GM20000 (cell line): ENCODE results near the gene GBP1.
"Not testable (repeated sequence)": the region's sequence is repeated elsewhere in the genome, so short reads cannot be mapped to it uniquely, and the experiment has no call there.

Experiments
- DNase-seq: peaks from one replicate; pipeline ENCODE4 v3.0.0; 2012; ENCODE audit warnings: low spot score
- TF ChIP-seq, protein P1 (sequence below): IDR thresholded peaks from 2 replicates; pipeline ENCODE4 v1.5.1; 2012; ENCODE audit warnings: mild to moderate bottlenecking, control low read depth; ENCODE audit errors: extremely low read depth, missing control alignments

Gene GBP1

DNA sequence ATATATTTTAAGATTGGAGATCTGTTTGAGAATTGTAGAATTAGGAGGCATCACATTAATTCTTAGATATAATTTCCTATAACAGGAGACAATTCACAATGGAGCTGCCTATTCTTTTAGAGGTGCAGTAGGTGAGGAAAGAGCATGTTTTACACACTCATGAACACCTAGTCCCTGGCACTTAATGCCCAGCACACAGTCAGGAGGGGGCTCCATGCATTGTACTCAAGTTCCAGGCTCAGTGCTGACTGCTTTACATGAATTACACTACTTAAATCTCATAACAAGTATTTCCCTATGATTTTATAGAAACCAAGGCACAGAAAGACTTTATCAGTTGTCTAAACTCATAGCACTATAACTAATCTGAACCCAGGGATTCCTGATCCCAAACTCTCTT, 42.0 kb downstream of the GBP1 start:
- TF ChIP-seq, protein P1, sequence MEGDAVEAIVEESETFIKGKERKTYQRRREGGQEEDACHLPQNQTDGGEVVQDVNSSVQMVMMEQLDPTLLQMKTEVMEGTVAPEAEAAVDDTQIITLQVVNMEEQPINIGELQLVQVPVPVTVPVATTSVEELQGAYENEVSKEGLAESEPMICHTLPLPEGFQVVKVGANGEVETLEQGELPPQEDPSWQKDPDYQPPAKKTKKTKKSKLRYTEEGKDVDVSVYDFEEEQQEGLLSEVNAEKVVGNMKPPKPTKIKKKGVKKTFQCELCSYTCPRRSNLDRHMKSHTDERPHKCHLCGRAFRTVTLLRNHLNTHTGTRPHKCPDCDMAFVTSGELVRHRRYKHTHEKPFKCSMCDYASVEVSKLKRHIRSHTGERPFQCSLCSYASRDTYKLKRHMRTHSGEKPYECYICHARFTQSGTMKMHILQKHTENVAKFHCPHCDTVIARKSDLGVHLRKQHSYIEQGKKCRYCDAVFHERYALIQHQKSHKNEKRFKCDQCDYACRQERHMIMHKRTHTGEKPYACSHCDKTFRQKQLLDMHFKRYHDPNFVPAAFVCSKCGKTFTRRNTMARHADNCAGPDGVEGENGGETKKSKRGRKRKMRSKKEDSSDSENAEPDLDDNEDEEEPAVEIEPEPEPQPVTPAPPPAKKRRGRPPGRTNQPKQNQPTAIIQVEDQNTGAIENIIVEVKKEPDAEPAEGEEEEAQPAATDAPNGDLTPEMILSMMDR = no peak
- DNase-seq = no peak

DNA sequence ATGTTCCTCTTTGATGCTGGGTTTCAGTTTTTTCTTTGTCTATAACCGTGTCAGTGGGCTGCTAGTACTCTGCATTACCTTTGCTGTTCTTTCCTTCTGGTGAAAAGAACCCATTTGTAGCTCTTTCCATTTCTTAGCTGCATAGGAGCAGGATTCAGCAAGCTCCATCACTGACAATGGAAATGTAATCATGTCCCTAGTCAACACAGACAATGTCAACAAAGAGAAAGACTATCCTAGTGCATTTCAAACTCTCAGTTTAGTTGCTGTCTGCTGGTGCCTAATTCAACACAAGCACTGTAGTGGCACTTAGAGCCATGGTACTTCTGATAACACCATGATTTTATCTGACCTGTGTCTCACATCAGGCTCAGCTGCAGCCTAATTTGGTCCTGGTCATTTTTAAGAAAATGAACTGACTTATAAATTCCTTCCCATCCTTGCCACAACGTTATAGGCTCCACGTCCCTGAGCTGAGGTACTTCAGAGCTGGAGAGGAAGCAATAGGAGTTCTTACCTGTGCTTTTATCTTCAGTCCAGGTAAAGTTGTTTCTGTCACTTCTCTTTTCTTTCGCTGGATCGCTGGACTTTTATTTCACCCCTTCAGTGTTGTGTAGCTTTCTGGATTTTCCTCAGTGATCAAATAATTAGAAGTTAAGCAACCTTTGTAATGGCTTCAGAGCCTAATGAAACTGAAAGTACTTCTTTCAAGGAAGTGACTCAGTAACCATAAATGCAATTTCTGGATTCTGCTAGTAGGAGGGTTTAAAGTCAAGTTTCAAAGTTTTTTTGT, 42.6 kb downstream of the GBP1 start, which contains the start of gene GBP3:
Gene GBP3 (minus strand): TSS at position 700 of the 793 bp plus-strand sequence. CDS start 2,145 bp downstream, outside the sequence.
- TF ChIP-seq, protein P1 = no peak
- peak; percentile 47 for DNase-seq

DNA sequence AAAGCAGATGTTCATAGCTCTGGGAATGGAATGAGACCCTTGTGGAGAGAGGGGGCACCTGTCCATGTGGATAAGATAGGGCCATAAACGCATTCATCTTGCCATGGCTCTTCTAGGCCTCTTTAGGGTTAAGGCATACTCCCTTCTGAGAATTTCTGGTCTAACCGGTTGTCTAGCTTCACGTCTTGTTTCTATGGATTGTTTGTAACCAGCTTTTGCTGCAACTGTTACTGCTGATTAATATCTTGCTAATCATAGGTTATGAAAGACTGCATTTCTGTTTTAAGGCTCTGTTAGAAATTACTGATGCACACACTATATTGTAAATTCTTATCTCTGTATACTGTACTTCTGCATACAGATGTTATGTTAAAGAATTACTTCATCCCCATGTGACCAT, 46.7 kb downstream of the GBP1 start:
- not testable (repeated sequence) for DNase-seq

DNA sequence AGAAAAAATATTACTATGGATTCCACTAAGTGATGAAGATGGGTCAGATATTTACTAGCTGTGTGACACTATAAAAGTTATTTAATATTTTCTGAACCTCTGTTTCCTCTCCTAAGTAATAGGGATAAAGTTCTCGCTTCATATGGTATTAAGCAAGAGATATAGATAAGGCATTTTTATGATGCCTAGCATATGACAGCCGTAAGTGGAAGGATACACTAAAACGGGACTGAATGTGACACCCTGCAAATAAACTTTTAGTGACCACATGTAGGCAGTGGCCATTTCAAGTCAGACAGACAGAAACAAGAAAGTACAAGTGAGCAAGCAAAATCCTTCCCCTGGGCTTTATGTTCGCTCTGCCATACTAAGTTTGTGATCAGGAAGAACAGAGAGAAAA, 56.5 kb downstream of the GBP1 start:
- TF ChIP-seq, protein P1 = no peak
- DNase-seq = no peak

DNA sequence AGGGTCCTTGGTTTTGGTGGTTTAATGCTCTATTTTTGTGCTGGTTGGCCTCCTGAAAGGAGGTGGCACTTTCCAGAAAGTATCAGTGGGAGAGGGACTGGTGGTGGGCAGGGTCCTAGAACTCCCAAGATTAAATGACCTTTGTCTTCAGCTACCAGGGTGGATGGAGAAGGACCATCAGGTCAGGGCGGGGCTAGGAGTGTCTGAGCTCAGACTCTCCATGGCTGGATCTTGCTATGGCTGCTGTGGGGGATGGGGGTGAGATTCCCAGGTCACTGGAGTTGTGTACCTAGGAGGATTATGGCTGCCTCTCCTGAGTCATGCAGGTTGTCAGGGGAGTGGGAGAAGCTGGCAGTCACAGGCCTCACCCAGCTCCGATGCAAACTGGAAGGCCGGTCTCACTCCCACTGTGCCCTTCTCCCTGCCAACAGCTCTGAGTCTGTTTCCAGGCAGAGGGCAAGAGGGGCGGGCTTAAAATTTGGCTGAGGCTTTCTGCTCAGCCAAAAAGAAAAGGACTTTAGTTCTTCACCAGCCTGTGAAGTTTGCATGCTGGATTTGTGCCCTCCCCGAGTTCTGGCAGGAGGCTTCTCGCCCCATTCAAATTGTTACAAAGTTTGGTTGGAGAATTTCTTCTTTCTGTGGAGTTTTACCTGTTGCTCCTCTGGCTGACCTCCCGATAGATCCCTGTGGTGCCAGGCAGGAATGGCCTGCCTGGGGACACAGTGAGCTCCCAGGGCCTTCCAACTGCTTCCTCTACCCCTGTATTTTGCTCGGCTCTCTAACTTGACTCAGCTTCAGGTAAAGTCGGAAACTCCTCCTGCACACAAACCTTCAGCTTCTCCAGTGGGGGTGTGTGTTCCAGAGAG, 59.5 kb downstream of the GBP1 start:
- no peak for DNase-seq
- TF ChIP-seq, protein P1 = no peak
